ENCODE results near the gene RNF13.
A peak's percentile ranks its signal among the peaks of the same experiment; 100 is the strongest.

Gene RNF13, protein sequence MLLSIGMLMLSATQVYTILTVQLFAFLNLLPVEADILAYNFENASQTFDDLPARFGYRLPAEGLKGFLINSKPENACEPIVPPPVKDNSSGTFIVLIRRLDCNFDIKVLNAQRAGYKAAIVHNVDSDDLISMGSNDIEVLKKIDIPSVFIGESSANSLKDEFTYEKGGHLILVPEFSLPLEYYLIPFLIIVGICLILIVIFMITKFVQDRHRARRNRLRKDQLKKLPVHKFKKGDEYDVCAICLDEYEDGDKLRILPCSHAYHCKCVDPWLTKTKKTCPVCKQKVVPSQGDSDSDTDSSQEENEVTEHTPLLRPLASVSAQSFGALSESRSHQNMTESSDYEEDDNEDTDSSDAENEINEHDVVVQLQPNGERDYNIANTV
- 69.9 to 78.8 reads per million in 2 experiments for total RNA-seq

GRCh38 chr3:149812606-149813366 lies at the start of gene RNF13:
RNF13 (plus strand) TSS chr3:149813215; CDS start chr3:149846027, 32,812 bp downstream.
- DNase-seq (ENCODE audit: low read depth): peak; percentile 87

- no peak for DNase-seq (ENCODE audit: low read depth)
Observed at GRCh38 chr3:149763565-149764195, 49.3 kb upstream of the RNF13 start.

DNA sequence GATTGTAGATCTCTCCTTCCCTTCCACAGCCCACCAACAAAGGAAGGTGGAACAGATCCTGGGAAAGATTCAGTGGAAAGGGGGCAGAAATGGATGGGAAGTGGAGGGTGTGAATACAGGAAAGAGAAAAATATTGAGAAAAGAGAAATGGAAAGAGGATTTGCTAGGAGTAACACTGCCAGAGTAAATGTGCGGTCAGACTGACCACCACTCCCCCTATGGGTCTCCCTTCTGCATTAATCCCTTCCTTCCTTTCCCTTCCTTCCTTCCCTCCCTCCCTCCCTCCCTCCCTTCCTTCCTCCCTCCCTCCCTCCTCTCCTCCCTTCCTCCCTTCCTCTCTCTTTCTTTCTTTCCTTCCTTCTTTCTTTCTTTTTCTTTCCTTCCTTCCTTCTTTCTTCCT lies 48.7 kb upstream of the RNF13 start:
- no peak for DNase-seq (ENCODE audit: low read depth)

DNA sequence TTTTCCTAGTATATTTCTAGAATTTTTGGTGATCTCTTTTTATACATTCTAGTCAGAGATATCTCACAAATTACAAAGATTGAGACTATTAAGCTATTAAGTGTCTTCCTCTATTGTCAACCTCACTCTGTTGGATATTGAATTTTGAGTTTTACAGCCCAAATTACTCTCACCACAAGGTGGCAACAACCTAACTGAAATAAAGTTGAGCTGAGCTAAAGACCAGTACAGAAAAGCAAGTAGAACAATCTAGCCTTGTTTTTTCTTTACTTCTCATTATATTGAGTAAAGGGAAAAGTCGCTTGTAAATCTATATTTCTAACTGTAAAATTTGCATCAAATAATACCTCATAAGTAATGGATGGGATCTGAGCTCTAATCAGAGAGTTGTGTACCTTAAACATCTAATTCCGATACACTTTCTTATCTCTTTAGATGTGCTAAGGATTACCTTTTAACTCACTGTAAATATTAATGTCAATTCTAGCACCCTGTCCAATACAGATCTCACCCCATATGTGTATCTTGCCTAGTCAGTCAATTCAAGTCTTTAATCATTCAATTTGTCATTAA lies 47.2 kb upstream of the RNF13 start:
- no peak for DNase-seq (ENCODE audit: low read depth)

DNA sequence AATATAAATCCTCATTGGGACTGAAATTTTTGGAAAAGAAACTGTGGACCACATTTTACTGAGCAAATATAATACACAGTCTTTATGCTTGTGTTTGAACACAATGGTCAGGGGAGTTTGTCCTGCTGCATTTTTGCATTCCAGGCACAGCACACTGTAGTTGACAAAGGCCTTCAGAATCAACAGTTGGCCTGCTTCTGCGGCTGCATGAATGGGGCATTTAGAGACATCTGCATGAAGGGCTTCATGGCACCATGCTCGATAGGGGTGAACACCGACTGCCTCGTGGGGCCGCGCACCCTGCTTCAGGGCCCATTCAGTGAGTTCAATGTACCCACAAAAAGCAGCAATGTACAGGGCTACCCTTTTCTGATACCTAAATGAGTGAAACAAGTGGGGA lies 45.3 kb upstream of the RNF13 start:
- no peak for DNase-seq (ENCODE audit: low read depth)

DNA sequence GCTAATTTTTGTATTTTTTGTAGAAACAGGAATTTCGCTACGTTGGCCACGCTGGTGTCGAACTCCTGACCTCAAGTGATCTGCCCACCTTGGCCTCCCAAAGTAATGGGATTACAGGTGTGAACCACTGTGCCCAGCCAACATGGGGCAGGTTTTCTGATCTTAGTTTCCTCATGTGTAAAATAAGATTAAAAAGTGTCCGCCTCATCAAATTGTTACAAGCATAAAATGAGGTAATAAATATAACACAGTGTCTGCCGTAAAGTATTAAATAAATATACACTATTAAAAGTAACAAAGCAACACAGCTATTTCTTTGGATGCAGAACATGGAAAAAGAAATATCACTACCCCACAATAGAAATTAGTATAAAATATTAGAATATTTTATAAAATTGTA lies 44.3 kb upstream of the RNF13 start:
- DNase-seq (ENCODE audit: low read depth): no peak

DNA sequence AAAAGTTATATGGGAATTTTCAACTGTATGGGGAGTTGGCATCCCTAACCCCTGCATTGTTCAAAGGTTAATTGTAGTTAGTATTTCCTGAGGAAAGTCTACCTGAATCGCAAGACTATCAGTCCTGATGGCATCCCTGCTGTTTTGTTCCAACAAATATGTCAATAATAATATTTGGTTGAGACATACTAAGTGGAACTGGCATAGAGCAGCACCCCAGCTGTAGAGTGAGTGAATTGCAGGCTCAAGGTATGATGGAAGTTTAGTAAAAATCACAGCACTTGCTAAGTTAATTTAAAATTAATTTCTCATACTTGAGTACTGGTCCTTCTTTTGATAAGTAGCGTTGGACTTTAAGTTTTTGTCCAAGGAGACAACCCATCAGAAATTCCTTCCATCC lies 42.8 kb upstream of the RNF13 start:
- DNase-seq (ENCODE audit: low read depth): no peak

GRCh38 chr3:149771652-149772271 lies 41.3 kb upstream of the RNF13 start:
- DNase-seq (ENCODE audit: low read depth): peak; percentile 10

- DNase-seq (ENCODE audit: low read depth): no peak
Observed at GRCh38 chr3:149772861-149773260, 40.2 kb upstream of the RNF13 start.

- DNase-seq (ENCODE audit: low read depth): no peak
Observed at GRCh38 chr3:149776170-149776569, 36.8 kb upstream of the RNF13 start.

- DNase-seq (ENCODE audit: low read depth): no peak
Observed at GRCh38 chr3:149777414-149778214, 35.4 kb upstream of the RNF13 start.

DNA sequence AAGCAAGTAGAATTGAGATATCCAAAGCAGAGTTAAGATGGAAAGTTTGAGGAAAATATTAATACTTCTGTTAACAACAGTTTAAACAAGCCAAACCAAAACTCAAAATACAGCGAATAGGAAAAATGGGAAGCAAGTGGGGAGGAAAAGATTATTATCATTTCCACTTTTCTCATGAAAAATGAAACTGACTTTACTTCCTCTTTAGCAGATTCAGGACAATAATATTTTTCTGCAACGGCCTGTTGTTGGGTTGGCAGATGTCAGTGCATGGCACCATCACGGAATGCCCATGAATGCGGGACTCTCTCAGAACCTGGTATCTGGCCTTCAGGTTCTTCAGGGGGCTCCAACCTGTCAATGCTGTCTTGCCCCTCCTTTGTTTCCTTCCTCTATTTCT lies 31.8 kb upstream of the RNF13 start:
- DNase-seq (ENCODE audit: low read depth): no peak

GRCh38 chr3:149781741-149782140 lies 31.3 kb upstream of the RNF13 start:
- no peak for DNase-seq (ENCODE audit: low read depth)

DNA sequence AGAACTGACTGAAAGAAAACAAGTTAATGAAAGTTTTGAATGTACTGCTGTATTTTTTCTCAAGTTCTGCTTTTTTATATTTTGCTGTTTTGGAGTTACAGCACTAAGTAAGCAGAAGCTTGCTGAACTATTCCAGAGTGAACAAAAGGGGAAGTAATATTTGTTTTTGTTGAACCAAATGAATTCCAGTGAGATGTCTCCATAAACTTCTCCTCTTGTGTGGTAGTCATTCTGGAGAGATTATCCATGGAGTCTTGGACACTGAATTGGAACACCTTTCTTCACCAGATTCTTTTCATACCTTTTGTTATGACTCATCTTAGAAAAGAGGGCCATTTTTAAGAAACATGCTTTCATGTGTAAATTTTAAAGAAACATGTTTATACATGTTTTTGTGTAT lies 29.4 kb upstream of the RNF13 start:
- DNase-seq (ENCODE audit: low read depth): no peak

- no peak for DNase-seq (ENCODE audit: low read depth)
Observed at GRCh38 chr3:149784064-149784704, 28.8 kb upstream of the RNF13 start.

DNA sequence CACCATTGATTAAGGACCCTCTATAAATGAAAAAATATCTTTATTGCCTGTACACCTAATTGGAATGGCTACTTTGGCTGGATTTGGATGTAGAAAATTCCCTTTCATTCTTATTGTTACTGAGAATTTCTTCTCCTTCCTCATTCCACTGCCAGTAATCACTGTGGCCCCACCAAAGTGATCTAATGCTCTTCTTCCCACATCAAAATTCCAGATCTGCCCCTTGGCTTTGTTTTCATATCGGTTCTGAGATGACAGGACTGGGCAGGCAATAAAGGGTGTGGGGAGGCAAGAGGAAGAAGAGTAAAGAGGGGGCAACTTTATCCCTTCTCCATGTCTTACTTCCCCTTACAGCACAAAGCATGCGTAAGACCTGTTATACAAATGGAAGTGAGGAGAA lies 22.7 kb upstream of the RNF13 start:
- DNase-seq (ENCODE audit: low read depth): no peak

GRCh38 chr3:149790698-149791097 lies 22.3 kb upstream of the RNF13 start:
- no peak for DNase-seq (ENCODE audit: low read depth)

DNA sequence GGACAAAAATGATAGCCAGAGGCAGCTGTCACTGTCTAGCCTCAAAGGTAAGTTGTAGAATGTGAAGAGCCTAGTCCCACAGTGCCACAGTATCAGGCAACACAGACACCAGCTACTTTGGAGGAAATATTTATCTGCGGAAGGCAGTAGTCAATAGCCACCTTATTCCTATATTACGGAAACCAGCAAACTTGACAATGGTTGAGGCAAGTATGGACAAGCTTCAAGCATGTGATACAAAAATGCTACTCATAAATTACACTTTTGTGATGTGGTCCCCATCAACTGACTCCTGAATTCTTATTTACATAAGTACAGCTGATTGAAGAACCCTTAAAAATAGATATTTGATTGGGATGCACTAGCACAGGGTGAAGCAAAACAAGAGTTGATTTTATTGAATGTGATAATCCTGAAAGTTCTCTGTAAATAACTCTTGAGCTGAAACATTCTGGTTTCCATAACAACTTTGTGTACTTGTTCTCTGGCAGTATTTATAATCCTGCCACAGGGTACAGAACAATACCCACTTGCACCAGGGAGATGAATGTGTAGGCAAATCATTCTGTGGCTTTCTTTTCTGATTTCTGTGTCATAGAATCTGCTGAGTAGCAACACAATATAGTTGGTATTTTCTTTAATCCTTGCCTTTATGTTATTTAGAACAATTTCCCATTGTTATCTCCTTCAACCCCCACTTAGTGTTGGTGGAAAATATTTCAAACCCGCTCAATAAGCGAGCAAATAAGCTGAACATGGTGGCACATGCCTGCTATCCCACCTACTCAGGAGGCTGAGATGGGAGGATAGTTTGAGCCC lies 20.4 kb upstream of the RNF13 start, which contains the start of gene ANKUB1:
TSS of gene ANKUB1 (minus strand) at position 103 of the 819 bp plus-strand sequence. CDS start 188 bp downstream, outside the sequence.
- no peak for DNase-seq (ENCODE audit: low read depth)

- no peak for DNase-seq (ENCODE audit: low read depth)
Observed at GRCh38 chr3:149796026-149796425, 17.0 kb upstream of the RNF13 start.

- no peak for DNase-seq (ENCODE audit: low read depth)
Observed at GRCh38 chr3:149800693-149801092, 12.3 kb upstream of the RNF13 start.
